DOHH2 (cell line): ENCODE measurements around the gene COL27A1.

Experiments
- CTCF ChIP-seq: fragments of 200-600 bp; sonication (generic); IDR thresholded peaks from one replicate; pipeline ENCODE4 v1.5.1; 2014; ENCODE audit warnings: antibody characterized with exemption, mild to moderate bottlenecking, low read depth, low read length; ENCODE audit not compliant: poor library complexity, severe bottlenecking
- EZH2phosphoT487 ChIP-seq: fragments of 200-600 bp; sonication (generic); IDR thresholded peaks from 2 replicates; pipeline ENCODE4 v1.6.1; 2017; ENCODE audit warnings: borderline replicate concordance, mild to moderate bottlenecking, antibody characterized with exemption, low read length, moderate library complexity, mixed read lengths

- no peak for TF ChIP-seq CTCF
- no peak for TF ChIP-seq EZH2phosphoT487
Observed at GRCh38 chr9:114216081-114216480, 60.7 kb downstream of the COL27A1 start.
